Measurements from ENCODE around the gene CCDC63.

Gene CCDC63

GRCh38 chr12:110885152-110885840 is 38.5 kb downstream of the CCDC63 start:
- DNase-seq (ENCODE audit: low read depth) = no peak

DNA sequence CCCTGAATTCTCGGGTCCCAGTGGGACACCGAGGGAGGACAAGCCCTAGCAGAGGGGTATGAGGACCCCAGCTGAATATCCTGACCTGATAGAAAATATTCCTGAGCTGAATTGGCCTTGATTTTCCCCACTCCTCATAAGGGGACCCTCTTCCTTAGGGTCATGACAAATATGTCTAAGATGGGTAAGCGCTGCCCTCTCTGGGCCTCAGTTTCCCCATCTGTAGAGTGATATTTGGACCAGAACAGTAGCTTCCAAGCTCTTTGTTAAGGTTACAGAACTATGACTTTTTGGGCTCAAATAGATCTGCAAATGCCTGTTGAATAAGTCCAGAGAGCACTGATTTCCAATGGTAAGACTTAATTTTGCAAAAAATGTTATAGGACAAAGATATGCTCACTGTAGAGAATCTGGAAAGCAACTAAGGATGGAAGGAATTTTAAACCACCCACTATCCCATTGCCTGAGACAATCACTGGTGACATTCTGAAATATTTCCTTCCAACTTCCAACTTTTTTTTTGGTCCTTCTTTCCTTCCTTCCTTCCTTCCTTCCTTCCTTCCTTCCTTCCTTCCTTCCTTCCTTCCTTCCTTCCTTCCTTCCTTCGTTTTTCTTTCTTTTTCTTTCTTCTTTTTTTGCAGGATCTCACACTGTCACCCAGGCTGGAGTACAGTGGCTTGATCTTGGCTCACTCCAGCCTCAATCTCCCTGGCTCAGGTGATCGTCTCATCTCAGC is 41.6 kb downstream of the CCDC63 start:
- no peak for DNase-seq (ENCODE audit: low read depth)

DNA sequence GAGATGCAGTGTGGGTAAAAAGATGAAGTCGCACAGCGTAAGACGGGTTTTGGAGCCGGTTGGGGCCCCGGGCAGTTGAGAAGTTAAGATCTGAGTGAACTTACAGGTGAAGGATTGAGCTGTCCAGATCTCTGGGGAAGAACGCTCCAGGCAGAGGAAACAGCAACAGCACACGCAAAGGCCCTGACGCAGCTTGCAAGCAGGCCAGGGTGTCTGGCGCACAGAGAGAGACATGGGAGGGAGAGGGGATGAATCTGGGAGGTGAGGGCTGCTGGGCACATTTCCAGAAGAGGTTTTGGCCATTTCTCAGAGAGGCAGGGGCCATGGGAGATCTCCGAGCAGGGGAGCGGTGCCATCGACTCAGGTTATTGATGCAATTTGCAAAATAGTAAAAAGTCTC is 42.6 kb downstream of the CCDC63 start:
- DNase-seq (ENCODE audit: low read depth) = no peak

DNA sequence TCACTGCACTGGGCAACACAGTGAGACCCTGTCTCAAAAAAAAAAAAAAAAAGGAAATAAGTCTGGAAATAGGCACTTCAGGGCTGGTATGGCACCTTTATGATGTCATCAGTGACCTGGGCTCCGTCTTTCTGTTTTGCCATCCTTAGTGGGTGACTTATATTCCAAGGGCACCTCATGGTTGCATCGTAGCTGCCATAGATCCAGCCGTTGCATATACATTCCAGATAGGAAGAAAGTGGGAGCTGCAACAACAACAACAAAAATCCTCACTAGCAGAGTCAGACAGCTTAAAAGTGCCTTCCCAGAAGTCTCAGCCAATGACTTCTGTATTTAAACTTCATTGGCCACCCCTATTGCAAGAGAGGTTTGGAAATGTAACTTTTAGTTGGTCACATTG is 47.2 kb downstream of the CCDC63 start:
- DNase-seq (ENCODE audit: low read depth) = no peak

GRCh38 chr12:110896559-110896958 is 49.8 kb downstream of the CCDC63 start:
- DNase-seq (ENCODE audit: low read depth) = no peak

DNA sequence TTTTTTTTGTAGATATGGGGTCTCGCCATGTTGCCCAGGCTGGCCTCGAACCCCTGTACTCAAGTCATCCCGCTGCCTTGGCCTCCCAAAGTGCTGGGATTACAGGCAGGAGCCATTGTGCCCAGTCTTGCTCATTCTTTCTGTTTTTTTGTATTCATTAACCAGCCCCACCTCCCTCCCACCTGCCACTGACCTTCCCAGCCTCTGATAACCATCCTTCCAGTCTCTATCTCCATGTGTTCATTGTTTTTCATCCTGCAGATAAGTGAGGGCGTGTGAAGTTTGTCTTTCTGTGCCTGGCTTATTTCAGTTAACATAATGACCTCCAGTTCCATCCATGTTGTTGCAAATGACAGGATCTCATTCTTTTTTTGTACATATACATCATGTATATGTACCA is 54.6 kb downstream of the CCDC63 start:
- DNase-seq (ENCODE audit: low read depth) = no peak

DNA sequence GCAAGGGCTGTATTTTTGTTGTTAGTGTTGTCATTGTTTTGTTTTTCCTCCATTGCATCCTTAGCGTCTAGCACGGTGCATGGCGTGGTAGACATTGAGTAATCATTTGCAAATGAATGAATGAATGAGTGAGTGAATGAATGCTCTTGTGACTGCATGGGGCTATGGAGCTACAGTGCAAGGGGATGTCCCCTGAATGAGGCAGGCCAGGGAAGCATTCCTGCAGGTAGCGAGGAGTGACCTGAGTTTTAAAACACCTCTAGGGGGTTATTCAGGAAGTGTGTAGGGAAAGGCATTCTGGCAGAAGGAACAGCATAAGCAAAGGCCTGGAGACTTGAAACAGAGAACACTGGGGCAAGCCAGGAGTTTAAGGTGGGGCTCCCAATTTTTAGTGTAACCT is 56.7 kb downstream of the CCDC63 start:
- no peak for DNase-seq (ENCODE audit: low read depth)

DNA sequence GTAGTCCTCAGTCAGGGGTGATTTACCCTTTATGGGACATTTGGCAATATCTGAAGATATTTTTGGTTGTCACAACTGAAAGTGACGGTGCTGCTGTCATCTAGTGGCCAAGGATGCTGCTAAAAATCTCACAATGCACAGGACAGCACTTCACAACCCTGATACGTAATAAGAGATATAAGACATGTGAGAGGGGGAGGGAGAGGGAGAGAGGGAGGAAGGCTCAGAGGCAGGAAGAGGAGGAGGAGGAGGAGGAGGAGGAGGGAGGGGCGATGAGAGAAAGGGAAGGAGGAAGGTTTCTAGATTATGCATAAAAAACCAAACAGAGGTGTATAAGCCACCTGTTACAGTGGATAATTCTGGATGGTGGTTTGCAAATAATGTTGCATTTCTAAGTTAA is 59.3 kb downstream of the CCDC63 start:
- DNase-seq (ENCODE audit: low read depth) = no peak

- no peak for DNase-seq (ENCODE audit: low read depth)
Observed at GRCh38 chr12:110906516-110906915, 59.7 kb downstream of the CCDC63 start.

DNA sequence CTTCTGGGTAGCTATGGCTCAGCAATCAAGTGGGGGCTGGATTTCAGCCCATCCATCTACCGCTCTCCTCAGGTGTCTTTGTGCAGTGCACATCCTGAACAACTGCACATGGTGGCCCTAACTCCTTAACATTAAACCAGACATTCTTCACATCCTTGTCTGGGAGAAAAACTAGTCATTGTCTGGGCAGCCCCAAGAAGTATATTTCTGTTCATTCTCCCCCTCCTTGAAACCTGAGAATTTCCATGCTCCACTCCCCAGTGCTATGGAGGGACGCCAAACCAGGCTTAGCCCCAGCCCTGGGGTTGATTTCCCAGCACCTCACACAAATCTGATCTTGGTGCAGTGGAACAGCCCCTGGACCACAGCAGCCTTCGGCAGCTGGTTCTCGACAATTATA is 60.2 kb downstream of the CCDC63 start:
- no peak for DNase-seq (ENCODE audit: low read depth)

DNA sequence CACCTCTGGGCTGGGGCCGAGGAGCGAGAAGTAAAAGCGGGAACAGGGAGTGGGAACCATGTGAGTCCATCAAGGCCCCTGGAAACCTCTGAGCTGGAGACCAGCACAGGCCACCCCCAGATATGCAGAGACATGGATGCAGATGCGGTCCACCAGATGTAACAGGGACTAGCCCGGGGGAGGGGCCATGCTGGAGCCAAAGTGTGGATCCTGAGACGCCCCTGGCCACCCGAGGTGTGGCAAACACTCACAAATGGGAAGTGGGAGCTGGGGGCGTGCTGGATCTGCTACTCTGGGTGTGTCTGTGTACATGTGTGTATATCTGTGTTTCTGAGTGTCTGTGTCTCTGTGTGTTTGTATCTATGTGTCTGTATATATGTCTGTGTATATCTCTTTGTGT is 60.8 kb downstream of the CCDC63 start:
- no peak for DNase-seq (ENCODE audit: low read depth)

DNA sequence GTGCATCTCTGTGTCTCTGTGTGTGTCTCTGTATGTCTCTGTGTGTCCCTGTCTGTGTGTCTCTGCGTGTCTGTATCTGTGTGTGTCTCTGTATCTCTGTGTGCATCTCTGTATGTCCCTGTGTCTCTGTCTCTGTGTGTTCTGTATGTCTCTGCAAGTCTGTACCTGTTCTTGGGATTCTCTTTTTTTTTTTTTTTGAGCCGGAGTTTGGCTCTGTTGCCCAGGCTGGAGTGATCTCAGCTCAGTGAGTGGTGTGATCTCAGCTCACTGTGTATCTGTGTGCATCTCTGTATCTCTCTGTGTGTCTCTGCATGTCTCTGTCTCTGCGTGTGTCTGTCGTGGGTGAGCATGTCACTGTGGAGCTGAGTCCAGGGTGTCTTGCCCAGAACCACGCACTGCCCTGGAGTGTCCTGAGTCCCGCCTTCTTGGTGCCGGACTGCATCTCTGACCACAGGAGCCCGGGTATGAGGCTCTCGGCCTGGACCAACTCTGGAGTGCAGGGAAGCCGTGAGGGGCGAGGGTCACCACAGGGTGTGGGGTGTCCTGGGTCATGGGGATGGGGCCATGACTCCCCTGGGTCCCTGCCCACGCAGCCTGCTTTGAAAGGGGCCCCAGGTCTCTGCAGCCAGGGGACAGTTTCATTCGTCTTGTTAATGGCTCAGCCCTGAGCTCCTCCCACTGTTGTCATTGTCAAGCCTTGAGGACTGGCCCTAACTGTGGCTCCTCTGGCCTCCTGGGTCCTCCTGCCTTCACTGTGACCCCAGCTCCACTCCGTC is 61.8 kb downstream of the CCDC63 start:
- DNase-seq (ENCODE audit: low read depth) = no peak

DNA sequence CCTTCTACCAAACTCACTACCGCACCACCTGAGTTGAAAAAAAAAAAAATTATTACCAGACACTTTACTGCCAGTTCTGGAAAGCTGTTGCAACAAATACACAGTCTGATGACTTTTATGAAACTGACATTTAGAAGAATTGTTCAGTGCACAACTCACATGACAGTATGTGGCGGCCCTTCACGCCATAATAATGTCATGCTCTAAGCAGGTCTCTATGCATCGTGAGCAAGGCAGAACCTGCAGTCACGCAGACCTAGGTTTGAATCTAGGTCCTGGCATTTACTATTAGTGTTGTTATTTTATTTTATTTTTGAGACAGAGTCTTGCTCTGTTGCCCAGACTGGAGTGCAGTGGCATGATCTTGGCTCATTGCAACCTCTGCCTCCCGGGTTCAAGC is 65.5 kb downstream of the CCDC63 start:
- no peak for DNase-seq (ENCODE audit: low read depth)

DNA sequence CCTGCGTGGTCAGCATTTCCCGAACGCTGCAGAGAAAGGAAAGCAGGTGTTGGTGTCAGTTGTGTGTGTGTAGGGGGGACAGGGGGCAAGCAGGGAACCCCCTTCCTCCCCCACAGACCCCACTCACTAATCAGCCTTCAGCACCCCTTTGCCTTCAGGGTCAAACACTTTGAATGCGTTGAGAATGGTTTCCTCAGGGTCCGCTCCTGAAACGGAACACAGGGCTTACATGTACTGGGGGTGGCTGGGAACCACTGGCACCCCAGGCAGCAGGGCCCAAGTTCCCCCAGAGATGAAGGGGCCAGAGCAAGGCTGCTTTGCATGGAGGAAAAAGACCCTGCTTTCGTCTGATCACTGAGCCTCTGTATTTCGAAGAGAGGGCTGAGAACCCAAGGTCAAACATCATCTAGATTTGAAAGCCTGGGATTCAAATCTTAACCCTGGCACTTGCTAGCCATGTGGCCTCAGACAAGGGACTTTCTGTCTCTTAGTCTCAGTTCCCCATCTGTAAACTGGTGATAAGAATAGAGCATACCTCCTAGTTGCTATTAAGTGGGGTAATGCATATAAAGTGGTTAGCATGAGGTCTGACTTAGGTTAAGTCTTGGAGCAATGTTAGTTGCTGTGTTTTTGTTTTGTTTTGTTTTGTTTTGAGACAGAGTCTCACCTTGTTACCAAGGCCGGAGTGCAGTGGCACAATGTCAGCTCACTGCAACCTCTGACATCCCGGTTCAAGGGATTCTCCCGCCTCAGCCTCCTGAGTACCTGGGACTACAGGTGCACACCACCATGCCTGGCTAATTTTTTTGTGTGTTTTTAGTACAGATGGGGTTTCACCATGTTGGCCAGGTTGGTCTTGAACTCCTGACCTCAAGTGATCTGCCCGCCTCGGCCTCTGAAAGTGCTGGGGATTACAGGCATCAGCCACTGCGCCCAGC is 66.6 kb downstream of the CCDC63 start:
- no peak for DNase-seq (ENCODE audit: low read depth)

DNA sequence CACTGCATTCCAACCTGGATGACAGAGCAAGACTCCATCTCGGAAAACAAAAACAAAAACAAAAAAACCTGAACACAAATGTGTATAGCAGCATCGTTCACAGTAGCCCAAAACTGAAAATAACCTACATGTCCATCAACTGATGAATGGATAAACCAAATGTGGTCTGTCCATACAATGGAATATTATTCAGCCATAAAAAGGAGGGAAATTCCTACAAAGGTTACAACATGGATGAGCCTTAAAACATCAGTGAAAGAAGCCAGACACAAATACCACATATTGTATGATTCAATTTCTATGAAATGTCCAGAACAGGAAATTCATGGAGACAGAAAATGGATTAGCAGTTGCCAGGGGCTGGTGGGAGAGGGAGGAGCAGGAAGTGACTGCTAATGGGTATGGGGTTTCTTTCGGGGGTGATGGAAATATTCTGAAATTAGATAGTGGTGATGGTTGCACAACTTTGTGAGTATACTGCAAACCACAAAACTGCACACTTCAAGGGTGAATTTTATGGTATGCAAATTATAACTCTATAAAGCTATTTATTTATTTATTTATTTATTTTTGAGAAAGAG is 69.6 kb downstream of the CCDC63 start:
- no peak for DNase-seq (ENCODE audit: low read depth)

DNA sequence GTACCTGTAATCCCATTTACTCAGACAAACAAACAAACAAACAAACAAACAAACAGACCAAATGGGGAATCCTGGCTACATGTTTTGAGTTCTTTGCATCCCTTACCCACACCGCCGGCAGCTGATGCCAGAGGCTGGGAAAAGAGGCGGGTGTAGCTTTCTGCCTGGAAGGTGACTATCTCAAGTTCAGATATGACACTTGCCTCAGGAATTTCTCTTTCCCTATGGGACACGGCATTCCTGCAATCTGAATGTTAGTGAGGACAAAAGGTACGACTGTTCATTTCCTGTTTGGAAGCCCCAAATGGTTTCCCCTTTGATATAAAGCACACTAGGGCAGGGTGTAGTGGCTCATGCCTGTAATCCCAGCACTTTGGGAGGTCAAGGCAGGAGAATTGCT is 70.7 kb downstream of the CCDC63 start:
- no peak for DNase-seq (ENCODE audit: low read depth)

- no peak for DNase-seq (ENCODE audit: low read depth)
Observed at GRCh38 chr12:110917961-110918360, 71.2 kb downstream of the CCDC63 start.

DNA sequence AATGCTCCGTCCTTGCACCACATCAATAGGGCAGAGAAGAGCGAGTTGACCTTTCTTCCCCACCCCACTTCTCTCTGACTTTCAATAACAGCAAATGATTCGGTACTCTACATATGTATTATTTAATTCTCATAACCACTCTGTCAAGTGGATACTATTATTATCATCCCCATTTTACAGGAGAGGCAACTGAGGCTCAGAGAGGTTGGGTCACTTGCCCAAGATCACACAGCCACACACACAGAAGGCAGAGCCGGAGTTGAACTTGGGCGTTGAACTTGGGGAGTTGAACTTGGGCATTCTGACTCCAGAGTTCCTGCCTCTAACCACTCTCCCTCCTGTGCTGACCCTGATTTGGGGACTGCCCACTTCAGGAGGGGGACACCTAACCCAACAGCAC is 72.9 kb downstream of the CCDC63 start:
- no peak for DNase-seq (ENCODE audit: low read depth)

GRCh38 chr12:110920324-110920910 is 73.6 kb downstream of the CCDC63 start, which contains the start of gene MYL2:
MYL2 (minus strand) TSS chr12:110920579; CDS start chr12:110920529, 50 bp downstream.
- no peak for DNase-seq (ENCODE audit: low read depth)

DNA sequence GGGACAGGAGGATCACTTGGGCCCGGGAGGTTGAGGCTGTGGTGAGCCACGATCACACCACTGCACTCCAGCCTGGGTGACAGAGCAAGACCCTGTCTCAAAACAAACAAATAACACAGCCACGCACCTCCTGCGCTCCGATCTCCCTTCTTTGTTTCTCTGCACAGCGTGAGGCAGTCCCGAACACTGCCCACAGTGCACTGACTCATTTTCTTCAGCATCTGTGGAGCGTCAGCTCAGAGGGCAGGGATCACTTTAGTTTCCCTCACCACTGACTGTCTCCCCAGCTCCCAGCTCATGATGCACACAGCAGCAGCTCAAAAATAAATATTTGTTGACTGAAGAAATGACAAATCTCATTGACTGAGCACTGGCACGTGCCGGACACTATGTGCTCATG is 74.5 kb downstream of the CCDC63 start:
- no peak for DNase-seq (ENCODE audit: low read depth)

- no peak for DNase-seq (ENCODE audit: low read depth)
Observed at GRCh38 chr12:110922652-110923051, 75.9 kb downstream of the CCDC63 start.
